EH (cell line): ENCODE results near the gene PLXNA2.
A peak's percentile ranks its signal among the peaks of the same experiment; 100 is the strongest.

Source experiments
- DNase-seq: peaks from one replicate; pipeline ENCODE4 v3.0.0-alpha.2; 2015; ENCODE audit warnings: low read depth

The PLXNA2 gene

GRCh38 chr1:207996636-207997035 is 247.5 kb downstream of the PLXNA2 start:
- DNase-seq, result no peak

GRCh38 chr1:207995576-207995975 is 248.6 kb downstream of the PLXNA2 start:
- no peak for DNase-seq

GRCh38 chr1:207993477-207994445 is 250.4 kb downstream of the PLXNA2 start:
- DNase-seq, result peak; percentile 22

DNA sequence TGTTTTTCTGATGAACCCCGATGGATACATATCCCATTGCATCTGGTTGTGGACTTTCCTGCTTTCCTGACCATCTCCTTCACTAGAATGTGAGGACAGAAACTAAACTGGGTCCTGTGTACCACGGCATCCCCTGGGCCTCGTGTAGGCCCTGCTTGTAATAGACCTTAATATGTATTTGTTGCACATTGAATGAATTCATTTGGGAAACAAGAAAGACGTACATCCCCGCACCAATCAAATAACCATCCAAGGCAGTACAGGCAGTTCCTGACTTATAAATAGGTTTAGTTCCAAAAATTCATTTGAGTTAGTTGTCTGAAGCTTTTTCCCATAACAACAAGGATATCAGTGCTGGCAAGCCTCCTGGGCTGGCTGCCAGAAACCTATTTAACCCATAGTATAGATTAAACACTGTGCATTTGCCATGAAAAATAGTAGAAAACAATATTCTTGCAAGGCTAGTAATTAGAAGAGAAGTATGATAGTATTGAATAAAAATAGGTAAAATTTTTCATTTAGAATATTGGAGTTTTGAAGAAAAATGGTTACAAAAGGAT is 251.4 kb downstream of the PLXNA2 start:
- no peak for DNase-seq

DNA sequence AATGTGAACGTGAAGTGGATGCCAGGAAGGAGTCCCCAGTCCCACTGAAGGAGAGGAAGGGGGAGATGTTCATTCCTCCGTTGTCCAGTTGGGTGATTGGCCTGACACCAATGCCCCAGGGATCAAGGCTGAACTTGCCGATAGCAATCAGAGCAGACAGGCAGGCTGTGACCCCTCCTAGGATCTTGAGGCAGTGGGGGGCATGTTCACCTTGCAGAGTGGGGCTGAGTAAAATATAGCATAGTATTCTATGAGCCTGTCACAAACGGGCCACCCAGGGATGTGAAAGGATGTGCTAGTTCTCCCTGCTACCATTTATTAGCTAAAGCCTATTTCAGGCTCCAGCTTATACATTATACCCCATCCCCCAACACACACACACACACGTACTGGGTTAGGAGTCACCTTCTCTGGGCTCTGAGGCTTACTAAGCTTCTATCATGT is 252.6 kb downstream of the PLXNA2 start:
- DNase-seq, result no peak

GRCh38 chr1:207990876-207991582 is 253.2 kb downstream of the PLXNA2 start:
- DNase-seq, result no peak

DNA sequence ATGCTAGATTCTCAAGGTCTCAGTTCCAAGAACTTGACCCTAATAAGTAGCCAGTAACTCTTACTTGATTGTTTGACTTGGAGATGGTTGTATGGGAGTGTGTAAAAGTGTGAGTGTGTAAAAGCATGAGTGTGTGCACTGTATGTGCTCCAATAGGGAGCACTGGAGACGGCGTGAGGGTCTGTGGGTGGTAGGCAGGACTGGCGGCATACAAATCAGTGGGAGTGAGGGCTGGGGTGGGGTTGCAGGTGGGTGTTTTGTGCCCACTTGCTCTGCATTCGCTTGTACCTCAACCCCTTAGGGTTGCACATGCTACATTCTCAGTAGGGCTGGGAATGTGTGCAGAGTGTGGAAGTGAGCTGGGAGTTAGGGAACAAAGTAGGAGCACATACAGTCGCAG is 253.7 kb downstream of the PLXNA2 start:
- DNase-seq, result no peak

GRCh38 chr1:207988326-207989165 is 255.6 kb downstream of the PLXNA2 start:
- no peak for DNase-seq

- DNase-seq, result peak; percentile 24
Observed at GRCh38 chr1:207987164-207987563, 257.0 kb downstream of the PLXNA2 start.

DNA sequence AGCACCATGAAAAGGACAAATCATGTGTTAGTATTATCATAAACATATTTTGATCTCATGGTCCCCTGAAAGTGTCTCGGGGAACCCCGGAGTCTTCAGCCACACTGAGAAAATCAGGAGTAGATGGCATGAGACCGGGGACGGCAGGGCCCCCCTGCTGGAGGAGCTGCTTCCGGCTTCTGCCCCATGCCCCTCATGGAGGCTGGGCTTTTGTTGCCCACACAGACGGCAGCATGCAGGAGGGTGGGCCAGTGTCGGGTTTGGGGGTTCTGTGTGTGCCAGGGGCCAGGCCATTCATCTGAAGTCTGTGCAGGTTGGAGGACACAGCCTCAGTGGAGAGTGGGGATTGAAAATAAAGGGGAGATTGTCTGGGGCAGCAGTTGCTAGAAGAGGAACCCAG is 258.2 kb downstream of the PLXNA2 start:
- no peak for DNase-seq

- no peak for DNase-seq
Observed at GRCh38 chr1:207984831-207985572, 259.2 kb downstream of the PLXNA2 start.

- no peak for DNase-seq
Observed at GRCh38 chr1:207983044-207983635, 261.0 kb downstream of the PLXNA2 start.

DNA sequence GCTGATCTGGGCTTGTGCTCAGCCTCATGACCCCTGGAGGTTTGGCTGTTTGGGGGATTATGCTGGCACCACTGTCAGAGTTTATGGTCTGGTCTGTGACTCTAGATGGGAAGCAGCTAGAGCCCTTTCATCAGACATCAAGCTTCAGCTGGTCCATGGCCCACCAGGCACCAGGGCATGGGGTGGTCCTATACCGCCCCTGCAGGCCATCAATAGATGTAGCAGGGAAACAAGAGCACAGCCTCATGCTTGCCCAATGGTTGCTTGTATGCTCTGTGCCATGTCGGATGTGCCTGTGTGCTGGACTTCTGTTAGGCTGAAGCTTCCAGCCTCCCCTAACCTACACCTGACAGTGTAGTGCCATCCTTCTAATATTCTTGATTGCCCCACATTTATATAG is 262.2 kb downstream of the PLXNA2 start:
- peak; percentile 29 for DNase-seq

- DNase-seq, result no peak
Observed at GRCh38 chr1:207978441-207978840, 265.7 kb downstream of the PLXNA2 start.

DNA sequence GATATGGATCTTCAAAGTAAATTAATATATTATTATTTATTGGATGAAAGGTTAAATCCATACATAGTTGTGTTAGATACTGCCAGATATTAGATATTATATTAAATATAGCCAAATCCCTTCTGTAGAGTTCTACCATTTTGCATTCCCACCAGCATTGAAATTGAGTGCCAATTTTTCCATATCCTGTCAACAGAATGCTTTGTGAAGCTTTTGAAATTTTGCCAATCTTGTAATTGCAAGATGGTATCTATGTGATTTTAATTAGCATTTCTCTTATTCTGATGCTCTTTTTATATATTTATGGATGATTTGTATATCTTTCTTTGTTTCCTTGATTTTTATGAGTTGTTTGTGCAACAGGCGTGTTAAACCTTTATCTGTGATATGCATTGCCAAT is 266.3 kb downstream of the PLXNA2 start:
- DNase-seq, result no peak

DNA sequence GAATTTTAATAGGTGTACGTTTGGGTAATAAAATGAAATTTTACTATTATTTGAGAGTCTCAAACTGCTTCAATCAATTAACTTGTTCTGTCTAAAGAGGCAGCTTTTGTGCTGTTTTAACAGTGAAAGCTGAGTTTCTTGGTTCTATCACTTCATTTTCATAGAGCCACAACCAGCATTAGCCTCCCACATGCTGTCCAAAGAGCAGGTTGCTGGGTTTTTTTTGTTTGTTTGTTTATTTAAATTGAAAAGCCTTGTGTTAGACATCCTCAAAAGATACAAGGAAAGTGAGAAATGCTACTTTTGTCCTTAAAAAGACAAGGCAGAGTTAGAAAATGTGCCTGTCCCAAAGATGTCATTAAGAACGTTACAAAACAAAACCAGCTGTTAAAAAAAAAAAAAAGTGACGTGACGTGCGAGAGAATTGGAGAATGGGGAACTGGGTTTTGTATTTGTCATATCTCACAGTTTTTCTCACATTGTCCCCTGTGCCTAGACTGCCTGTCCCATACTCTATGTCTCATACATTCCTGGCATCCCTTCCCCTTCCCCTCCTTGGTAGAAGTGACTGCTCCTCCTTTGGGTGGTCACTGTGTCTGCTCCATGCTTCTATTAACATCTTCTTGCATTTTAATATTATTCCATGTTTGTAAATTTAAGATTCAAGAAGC is 270.2 kb downstream of the PLXNA2 start:
- DNase-seq, result no peak

DNA sequence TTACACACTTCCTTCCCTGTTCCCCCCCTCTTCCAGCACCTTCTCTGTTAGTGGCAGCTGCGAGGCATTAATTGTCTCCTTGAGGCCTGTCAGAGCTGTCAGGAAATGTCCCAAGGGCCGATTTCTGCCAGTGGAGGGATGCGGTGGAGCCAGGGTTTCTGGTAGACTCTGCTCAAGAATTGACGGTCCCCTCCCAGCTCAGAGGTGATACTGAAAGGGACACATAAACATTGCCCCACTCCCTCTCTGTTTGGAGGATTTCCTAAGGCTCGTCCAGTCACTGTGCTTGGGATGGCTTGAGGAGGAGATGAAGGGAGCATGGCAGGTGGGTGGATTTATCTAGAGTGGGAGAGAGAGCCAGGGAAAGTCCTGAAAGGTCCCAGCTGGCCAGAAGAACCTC is 271.8 kb downstream of the PLXNA2 start:
- no peak for DNase-seq
